Naive thymus-derived CD4-positive, alpha-beta T cell (primary cell): ENCODE results near the gene CDV3. TPM values are rescaled to one million over a fixed set of nuclear protein-coding genes. Genes with fewer than 3 reads are reported as not detected.

Experiments
- ATAC-seq: fragments of 150-1000 bp; cut with Tn5 transposase; 2 replicates; pipeline ENCODE4 v1.10.0; 2021; ENCODE audit warnings: mild to moderate bottlenecking, moderate library complexity
- CTCF ChIA-PET: fragments of 350-600 bp; sonication (Branson Sonifier 250); formaldehyde crosslinking; loops from one replicate; lab custom pipeline; 2021; ENCODE audit warnings: antibody characterized with exemption; lab: Charles Lee
- POLR2A ChIA-PET: fragments of 350-600 bp; sonication (Branson Sonifier 250); formaldehyde crosslinking; loops from one replicate; lab custom pipeline; 2021; ENCODE audit warnings: antibody characterized with exemption, inconsistent platforms; lab: Charles Lee
- DNase-seq, 9 donors: peaks; one replicate each; pipeline versions ENCODE4 v3.0.0 to v3.0.0-alpha.2; 2020 to 2022; ENCODE audit warnings: mixed read lengths in 1 of 9
- H3K27ac ChIP-seq: one replicate; pipeline ENCODE4 v1.7.0; 2013; ENCODE audit warnings: mild to moderate bottlenecking, low read depth, low read length, moderate library complexity
- H3K27me3 ChIP-seq, 2 donors: one replicate each; pipeline ENCODE4 v1.7.0; 2013; ENCODE audit warnings: low read length in 2 of 2, mild to moderate bottlenecking in 2 of 2, moderate library complexity in 2 of 2; ENCODE audit not compliant: control insufficient read depth in 2 of 2, insufficient read depth in 2 of 2
- H3K36me3 ChIP-seq, 3 experiments: 1 replicate in 2 of 3; 2 replicates in 1 of 3; pipeline ENCODE4 v1.7.0; 2013; ENCODE audit warnings: low read length in 3 of 3, mild to moderate bottlenecking in 3 of 3, moderate library complexity in 1 of 3; ENCODE audit not compliant: insufficient read depth in 3 of 3, control insufficient read depth in 2 of 3
- H3K4me1 ChIP-seq, 2 donors: one replicate each; pipeline ENCODE4 v1.7.0; 2013; ENCODE audit warnings: low read length in 2 of 2, mild to moderate bottlenecking in 2 of 2, moderate library complexity in 1 of 2; ENCODE audit not compliant: control insufficient read depth in 2 of 2, insufficient read depth in 2 of 2
- H3K4me3 ChIP-seq: 2 replicates; pipeline ENCODE4 v1.7.0; 2013; ENCODE audit warnings: mild to moderate bottlenecking, low read length
- H3K9me3 ChIP-seq, 3 experiments: 1 replicate in 2 of 3; 2 replicates in 1 of 3; pipeline ENCODE4 v1.7.0; 2013; ENCODE audit warnings: low read length in 3 of 3; ENCODE audit not compliant: control insufficient read depth in 2 of 3
- H3K27ac Mint-ChIP-seq, 9 donors: one replicate each; pipeline ENCODE4 v1.8.0; 2020 to 2022; ENCODE audit warnings: mixed read lengths in 9 of 9, mild to moderate bottlenecking in 8 of 9, moderate library complexity in 5 of 9, inconsistent platforms in 2 of 9
- H3K27me3 Mint-ChIP-seq, 5 donors: one replicate each; pipeline ENCODE4 v1.8.0; 2021 to 2022; ENCODE audit warnings: mixed read lengths in 5 of 5, mild to moderate bottlenecking in 1 of 5
- H3K36me3 Mint-ChIP-seq, 5 donors: one replicate each; pipeline ENCODE4 v1.8.0; 2020 to 2022; ENCODE audit warnings: mixed read lengths in 5 of 5, mild to moderate bottlenecking in 3 of 5, inconsistent platforms in 1 of 5
- H3K4me1 Mint-ChIP-seq, 7 donors: one replicate each; pipeline ENCODE4 v1.8.0; 2020 to 2022; ENCODE audit warnings: mixed read lengths in 7 of 7, mild to moderate bottlenecking in 3 of 7, inconsistent platforms in 1 of 7
- H3K4me3 Mint-ChIP-seq, 10 donors: one replicate each; pipeline ENCODE4 v1.8.0; 2020 to 2022; ENCODE audit warnings: mild to moderate bottlenecking in 10 of 10, mixed read lengths in 10 of 10, moderate library complexity in 6 of 10, inconsistent platforms in 2 of 10
- H3K9me3 Mint-ChIP-seq, 11 donors: one replicate each; pipeline ENCODE4 v1.8.0; 2020 to 2022; ENCODE audit warnings: mixed read lengths in 11 of 11, mild to moderate bottlenecking in 4 of 11, inconsistent platforms in 1 of 11, moderate library complexity in 1 of 11
- intact Hi-C, 2 donors: fragments of 100-400 bp; cut with micrococcal nuclease; formaldehyde crosslinking; loops; one replicate each; pipeline ENCODE4 v1.15.1; 2023
- polyA plus RNA-seq, 2 donors: library from polyadenylated mRNA; unstranded; fragments of 300-500 nt; fragmentation: Illumina TruSeq; gene quantifications; one replicate each; pipeline ENCODE4 v1.2.3, GENCODE V29; 2021
- total RNA-seq, 6 experiments: library from RNA in 5 of 6; stranded (reverse) in 5 of 6; gene quantifications; 1 replicate in 5 of 6; 2 replicates in 1 of 6; pipeline ENCODE4 v1.2.3 and lab custom pipeline; 2021 to 2026

Gene CDV3
- total and polyA plus RNA-seq, 7 experiments from 2014 or later = 37.4 to 206 (median 192) TPM

DNA sequence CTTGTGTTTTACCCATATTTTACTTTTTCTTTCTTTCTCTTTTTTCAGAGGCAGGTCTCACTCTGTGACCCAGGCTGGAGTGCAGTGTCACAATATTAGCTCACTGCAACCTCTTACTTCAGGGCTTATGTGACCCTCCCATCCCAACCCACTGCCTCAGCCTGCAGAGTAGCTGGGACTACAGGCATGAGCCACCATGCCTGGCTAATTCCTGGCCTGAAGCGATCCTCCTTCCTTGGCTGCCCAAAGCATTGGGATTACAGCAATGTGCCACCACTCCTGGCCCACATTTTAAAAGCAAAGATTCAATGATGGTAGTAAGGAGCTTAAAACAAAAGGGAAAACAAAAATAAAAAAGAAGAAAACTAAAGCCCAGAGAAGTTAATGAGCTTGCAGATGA is 11.1 kb upstream of the CDV3 start:
- ATAC-seq (no peak), DNase-seq (no peak)
- Mint-ChIP-seq H3K36me3 (peaks cover 0 to 3% (median 0%) of the 10 kb centered on the region in 5 donors), H3K4me3 (no peak overlapping the region), H3K27me3 (peaks cover 0 to 11% (median 0%) of the 10 kb centered on the region in 5 donors), H3K27ac (no peak overlapping the region), H3K9me3 (peaks cover 0 to 16% (median 4%) of the 10 kb centered on the region in 11 donors), H3K4me1 (no peaks in the 10 kb centered on the region)
- ChIA-PET POLR2A (interaction anchor here (0.9 kb wide), 1 partner anchor 12 kb away, joined by 3 read pairs; no protein-coding TSS in a partner anchor), CTCF (interaction anchor here (0.6 kb wide), 1 partner anchor 73 kb away, joined by 3 read pairs; no protein-coding TSS in a partner anchor)
- Histone ChIP-seq H3K36me3 (no peaks in the 10 kb centered on the region), H3K4me3 (no peak overlapping the region), H3K27ac (no peak overlapping the region), H3K27me3 (no peaks in the 10 kb centered on the region), H3K4me1 (no peaks in the 10 kb centered on the region), H3K9me3 (no peaks in the 10 kb centered on the region)
- intact Hi-C loops = no loop called here

- no peak overlapping the region for H3K4me3 ChIP-seq
- H3K27me3 Mint-ChIP-seq = peaks cover 0 to 11% (median 0%) of the 10 kb centered on the region in 5 donors
- H3K4me3 Mint-ChIP-seq = no peak overlapping the region
- H3K27ac ChIP-seq = no peak overlapping the region
- no peaks in the 10 kb centered on the region for H3K9me3 ChIP-seq
- CTCF ChIA-PET = no interaction called here
- H3K9me3 Mint-ChIP-seq = peaks cover 0 to 11% (median 4%) of the 10 kb centered on the region in 11 donors
- no peaks in the 10 kb centered on the region for H3K4me1 ChIP-seq
- no peak for DNase-seq
- ATAC-seq = no peak
- H3K36me3 Mint-ChIP-seq = peaks cover 0 to 3% (median 0%) of the 10 kb centered on the region in 5 donors
- H3K4me1 Mint-ChIP-seq = no peaks in the 10 kb centered on the region
- POLR2A ChIA-PET = interaction anchor here (0.7 to 0.9 kb wide), 2 partner anchors 11 to 880 kb away, joined by 3 read pairs; no protein-coding TSS in a partner anchor
- H3K27me3 ChIP-seq = no peaks in the 10 kb centered on the region
- H3K36me3 ChIP-seq = no peaks in the 10 kb centered on the region
- H3K27ac Mint-ChIP-seq = no peak overlapping the region
- intact Hi-C loops = no loop called here
These were observed 10.3 kb upstream of the CDV3 start for GRCh38 chr3:133563186-133563591.

DNA sequence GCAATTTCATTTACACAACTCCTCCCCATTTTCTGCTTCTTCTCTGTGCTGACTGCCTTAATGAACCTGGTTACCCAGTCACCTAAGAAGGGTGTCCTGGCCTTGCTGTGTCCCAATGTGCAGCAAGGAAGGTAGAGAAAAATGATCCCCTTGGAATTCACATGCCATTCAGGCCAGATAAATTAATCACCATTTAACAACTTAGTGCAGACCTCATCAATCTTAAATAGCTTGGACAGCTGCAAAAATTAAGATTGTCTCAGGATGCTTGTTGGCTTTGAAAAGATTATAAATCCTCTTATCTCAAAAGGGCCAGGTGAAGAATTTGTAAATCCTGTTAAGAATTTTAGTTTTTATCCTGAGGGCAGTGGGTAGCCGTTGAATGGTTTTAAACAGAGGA is 9.7 kb upstream of the CDV3 start:
- H3K4me1 ChIP-seq = no peaks in the 10 kb centered on the region
- H3K4me1 Mint-ChIP-seq = no peaks in the 10 kb centered on the region
- no peaks in the 10 kb centered on the region for H3K9me3 ChIP-seq
- H3K36me3 ChIP-seq = no peaks in the 10 kb centered on the region
- no peaks in the 10 kb centered on the region for H3K27me3 ChIP-seq
- DNase-seq (no peak), ATAC-seq (no peak)
- H3K27ac Mint-ChIP-seq = no peak overlapping the region
- no peak overlapping the region for H3K4me3 ChIP-seq
- H3K4me3 Mint-ChIP-seq = no peak overlapping the region
- H3K36me3 Mint-ChIP-seq = no peaks in the 10 kb centered on the region
- ChIA-PET POLR2A (interaction anchor here (0.7 kb wide), 1 partner anchor 880 kb away, joined by 3 read pairs; no protein-coding TSS in a partner anchor), CTCF (no interaction called here)
- no peak overlapping the region for H3K27ac ChIP-seq
- peaks cover 0 to 11% (median 0%) of the 10 kb centered on the region in 5 donors for H3K27me3 Mint-ChIP-seq
- intact Hi-C loops = no loop called here
- peaks cover 0 to 5% (median 0%) of the 10 kb centered on the region in 11 donors for H3K9me3 Mint-ChIP-seq

DNA sequence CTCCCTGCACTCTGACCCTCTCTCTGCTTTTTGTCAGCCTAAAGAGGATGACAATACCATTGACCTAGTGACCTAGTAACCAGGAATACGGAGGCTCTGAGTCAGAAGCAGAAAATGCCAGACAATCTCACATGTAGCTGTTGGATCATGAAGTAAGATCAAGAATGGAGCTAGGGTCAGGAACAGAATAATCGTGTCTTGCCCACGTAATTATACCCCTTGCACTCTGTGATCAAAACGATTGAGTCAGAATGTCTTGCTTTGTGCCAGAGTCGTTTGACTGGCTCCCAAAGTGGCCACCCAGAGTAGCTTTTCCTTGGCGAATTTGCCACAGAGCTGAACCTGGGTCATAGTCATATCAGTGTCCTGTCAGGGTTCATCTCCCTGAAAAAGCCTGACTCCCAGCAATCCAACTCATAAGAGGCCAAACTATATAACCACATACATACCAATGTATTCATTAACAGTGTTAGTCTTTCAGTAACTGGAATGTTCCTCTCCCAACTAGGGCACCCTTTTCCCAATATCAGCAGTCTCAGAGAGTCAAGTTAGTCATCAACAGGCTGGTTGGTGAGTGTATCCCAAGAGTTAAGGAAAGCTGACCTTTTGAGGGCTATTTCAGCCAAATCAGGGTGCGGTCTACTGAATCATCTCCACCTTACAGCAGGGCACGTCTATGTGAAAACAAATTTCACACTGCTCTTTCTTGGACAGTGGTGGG is 5.0 kb upstream of the CDV3 start:
- ATAC-seq (no peak), DNase-seq (no peak)
- Mint-ChIP-seq H3K4me1 (peaks cover 5 to 31% (median 17%) of the 10 kb centered on the region in 7 donors), H3K36me3 (no peaks in the 10 kb centered on the region), H3K27ac (peak overlapping the region in 1 of 9 donors; percentile 42), H3K9me3 (peaks cover 0 to 2% (median 0%) of the 10 kb centered on the region in 11 donors), H3K27me3 (peaks cover 0 to 11% (median 0%) of the 10 kb centered on the region in 5 donors), H3K4me3 (no peak overlapping the region)
- H3K9me3 ChIP-seq = no peaks in the 10 kb centered on the region
- H3K4me1 ChIP-seq = peaks cover 11 to 12% of the 10 kb centered on the region in 2 donors
- no peak overlapping the region for H3K4me3 ChIP-seq
- POLR2A ChIA-PET = interaction anchor here (1.2 kb wide), 1 partner anchor 10 kb away, joined by 3 read pairs; no protein-coding TSS in a partner anchor
- H3K36me3 ChIP-seq = no peaks in the 10 kb centered on the region
- CTCF ChIA-PET = no interaction called here
- intact Hi-C loops = no loop called here
- H3K27me3 ChIP-seq = no peaks in the 10 kb centered on the region
- H3K27ac ChIP-seq = no peak overlapping the region

GRCh38 chr3:133570139-133570936 is 3.1 kb upstream of the CDV3 start:
- ChIA-PET CTCF (interaction anchor here (1.4 kb wide), 1 partner anchor 79 kb away, joined by 4 read pairs; no protein-coding TSS in a partner anchor), POLR2A (interaction anchor here (0.6 to 9.8 kb wide), 3 partner anchors 9 to 85 kb away, joined by 3 to 179 read pairs (median 3); no protein-coding TSS in a partner anchor)
- DNase-seq (no peak), ATAC-seq (no peak)
- H3K36me3 ChIP-seq = peaks cover 0 to 7% (median 0%) of the 10 kb centered on the region in 3 experiments
- no peak overlapping the region for H3K4me3 ChIP-seq
- Mint-ChIP-seq H3K4me1 (peaks cover 5 to 39% (median 25%) of the 10 kb centered on the region in 7 donors), H3K27me3 (no peaks in the 10 kb centered on the region), H3K36me3 (peaks cover 0 to 9% (median 0%) of the 10 kb centered on the region in 5 donors), H3K27ac (peak overlapping the region; percentile 12 to 100 (median 69)), H3K9me3 (peaks cover 0 to 2% (median 0%) of the 10 kb centered on the region in 11 donors), H3K4me3 (no peak overlapping the region)
- peaks cover 17% of the 10 kb centered on the region in 2 donors for H3K4me1 ChIP-seq
- no peaks in the 10 kb centered on the region for H3K9me3 ChIP-seq
- intact Hi-C loops = loop anchor here (5.0 kb wide), 3 partner anchors 128 to 908 kb away; partner anchors contain the start of gene UBA5 (in 1 of the 2)
- H3K27ac ChIP-seq = no peak overlapping the region
- H3K27me3 ChIP-seq = no peaks in the 10 kb centered on the region

DNA sequence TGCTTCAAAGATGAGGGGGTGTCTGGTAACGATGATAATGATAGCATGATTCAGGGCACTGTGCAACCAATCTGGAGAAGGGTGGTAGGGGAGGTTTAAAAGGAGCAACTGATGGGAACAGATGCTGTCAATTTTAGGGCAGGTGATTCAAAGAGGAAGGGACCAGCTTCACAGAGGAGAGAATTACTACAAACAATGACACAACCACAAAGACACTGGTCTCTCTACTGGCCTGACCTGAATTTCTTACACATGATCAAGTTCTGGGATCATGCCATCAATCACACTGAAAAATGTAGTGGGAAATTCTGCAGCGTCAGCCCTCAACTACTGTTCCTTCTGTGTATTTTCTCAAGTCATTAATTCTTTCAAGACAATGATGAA is 2.6 kb upstream of the CDV3 start:
- Mint-ChIP-seq H3K4me3 (peak overlapping the region in 1 of 10 donors; percentile 50), H3K27me3 (no peaks in the 10 kb centered on the region), H3K27ac (peak overlapping the region in 6 of 9 donors; percentile 32 to 100 (median 57)), H3K36me3 (peaks cover 0 to 14% (median 2%) of the 10 kb centered on the region in 5 donors), H3K9me3 (peaks cover 0 to 2% (median 0%) of the 10 kb centered on the region in 11 donors), H3K4me1 (peaks cover 6 to 45% (median 30%) of the 10 kb centered on the region in 7 donors)
- Histone ChIP-seq H3K27ac (no peak overlapping the region), H3K36me3 (peaks cover 0 to 8% (median 0%) of the 10 kb centered on the region in 3 experiments), H3K4me3 (no peak overlapping the region), H3K27me3 (no peaks in the 10 kb centered on the region), H3K4me1 (peaks cover 20 to 23% of the 10 kb centered on the region in 2 donors), H3K9me3 (no peaks in the 10 kb centered on the region)
- no peak for DNase-seq
- ChIA-PET CTCF (no interaction called here), POLR2A (interaction anchor here (0.6 to 9.8 kb wide), 2 partner anchors 9 to 79 kb away, joined by 3 to 179 read pairs; no protein-coding TSS in a partner anchor)
- intact Hi-C loops = loop anchor here (5.0 kb wide), 3 partner anchors 129 to 909 kb away; partner anchors contain the start of gene UBA5 (in 1 of the 2)
- no peak for ATAC-seq
